Gastroesophageal sphincter (tissue), 3 donors: ENCODE measurements around the gene WDR27.

Experiments
- CTCF ChIP-seq, 4 experiments: fragments of 200-600 bp in 2 of 4; fragments of 450-650 bp in 2 of 4; sonication (generic) in 1 of 4; IDR thresholded peaks; one replicate each; pipeline ENCODE4 v1.5.1; 2017 to 2019; ENCODE audit warnings: antibody characterized with exemption in 4 of 4, mild to moderate bottlenecking in 2 of 4, moderate library complexity in 2 of 4
- EP300 ChIP-seq: sonication (generic); formaldehyde crosslinking; IDR thresholded peaks from one replicate; pipeline ENCODE4 v1.6.1; 2017; ENCODE audit warnings: antibody characterized with exemption, mild to moderate bottlenecking
- POLR2A ChIP-seq, 2 donors: fragments of 450-650 bp; IDR thresholded peaks; one replicate each; pipeline ENCODE4 v1.6.1; 2017; ENCODE audit warnings: antibody characterized with exemption in 2 of 2, mild to moderate bottlenecking in 2 of 2, moderate library complexity in 1 of 2
- POLR2AphosphoS5 ChIP-seq: sonication (generic); formaldehyde crosslinking; IDR thresholded peaks from one replicate; pipeline ENCODE4 v1.6.1; 2017; ENCODE audit warnings: antibody characterized with exemption

GRCh38 chr6:169508452-169508851, 193.4 kb downstream of the WDR27 start:
- TF ChIP-seq EP300 (no peak), POLR2AphosphoS5 (no peak), POLR2A (IDR thresholded peaks at IDR 0.05) (no peak), CTCF (IDR thresholded peaks at IDR 0.05) (no peak)
